GM15510 (cell line): ENCODE results near the gene ANKRD44.
A peak's percentile ranks its signal among the peaks of the same experiment; 100 is the strongest.

ENCODE experiments used
- POLR2A ChIP-seq: IDR thresholded peaks from 3 replicates; pipeline ENCODE4 v1.6.1; 2011; ENCODE audit warnings: borderline replicate concordance; ENCODE audit not compliant: insufficient read length; ENCODE audit errors: extremely low read depth

Gene ANKRD44

GRCh38 chr2:197328461-197328860 is 17.9 kb upstream of the ANKRD44 start:
- no peak for TF ChIP-seq POLR2A

- no peak for TF ChIP-seq POLR2A
Observed at GRCh38 chr2:197327472-197328098, 17.0 kb upstream of the ANKRD44 start.

GRCh38 chr2:197327073-197327471 is 16.5 kb upstream of the ANKRD44 start:
- TF ChIP-seq POLR2A, result no peak

- no peak for TF ChIP-seq POLR2A
Observed at GRCh38 chr2:197324801-197325200, 14.2 kb upstream of the ANKRD44 start.

- TF ChIP-seq POLR2A, result peak; percentile 23
Observed at GRCh38 chr2:197322724-197323720, 12.4 kb upstream of the ANKRD44 start.

GRCh38 chr2:197322143-197322542 is 11.6 kb upstream of the ANKRD44 start:
- no peak for TF ChIP-seq POLR2A

GRCh38 chr2:197315371-197315770 is 4.8 kb upstream of the ANKRD44 start:
- TF ChIP-seq POLR2A, result no peak

- no peak for TF ChIP-seq POLR2A
Observed at GRCh38 chr2:197312186-197312585, 1.6 kb upstream of the ANKRD44 start.

- no peak for TF ChIP-seq POLR2A
Observed at GRCh38 chr2:197311421-197312033, 947 bp upstream of the ANKRD44 start.

- TF ChIP-seq POLR2A, result no peak
Observed at GRCh38 chr2:197310987-197311420, 424 bp upstream of the ANKRD44 start.

GRCh38 chr2:197309691-197310231 is 819 bp downstream of the ANKRD44 start:
- TF ChIP-seq POLR2A, result peak; percentile 36

GRCh38 chr2:197308996-197309690 is 1.4 kb downstream of the ANKRD44 start:
- no peak for TF ChIP-seq POLR2A

GRCh38 chr2:197308585-197308984 is 2.0 kb downstream of the ANKRD44 start:
- peak; percentile 10 for TF ChIP-seq POLR2A

- no peak for TF ChIP-seq POLR2A
Observed at GRCh38 chr2:197307933-197308521, 2.6 kb downstream of the ANKRD44 start.
